ENCODE results near the gene CCL4.
"Not testable (repeated sequence)": the region's sequence is repeated elsewhere in the genome, so short reads cannot be mapped to it uniquely, and the experiment has no call there.

CCL4 gene

DNA sequence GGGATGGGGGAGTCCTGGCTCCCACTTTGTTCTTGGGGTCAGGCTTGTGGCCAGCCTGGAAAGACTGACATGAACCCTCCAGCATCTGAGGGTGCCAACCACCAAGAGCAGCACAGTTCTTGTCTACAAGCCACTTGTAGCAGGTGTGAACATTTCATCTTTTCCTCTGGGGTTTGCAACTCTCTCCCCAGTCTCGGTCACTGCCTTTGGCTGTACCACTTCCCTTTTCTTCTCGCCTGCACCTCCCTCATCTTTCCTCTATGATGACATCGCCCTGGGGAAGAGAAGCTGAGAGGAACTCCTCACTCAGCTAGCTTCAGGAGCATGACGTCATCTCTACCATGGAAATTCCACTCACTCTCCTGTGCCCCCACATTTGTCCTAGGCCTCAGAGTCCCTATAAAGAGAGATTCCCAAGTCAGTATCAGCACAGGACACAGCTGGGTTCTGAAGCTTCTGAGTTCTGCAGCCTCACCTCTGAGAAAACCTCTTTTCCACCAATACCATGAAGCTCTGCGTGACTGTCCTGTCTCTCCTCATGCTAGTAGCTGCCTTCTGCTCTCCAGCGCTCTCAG, at the start of gene CCL4:
Gene CCL4, plus strand, starts transcription at position 427 of the 575 bp plus-strand sequence. Its CDS starts 79 bp downstream, at position 506.
- DNase-seq, result not testable (repeated sequence)

DNA sequence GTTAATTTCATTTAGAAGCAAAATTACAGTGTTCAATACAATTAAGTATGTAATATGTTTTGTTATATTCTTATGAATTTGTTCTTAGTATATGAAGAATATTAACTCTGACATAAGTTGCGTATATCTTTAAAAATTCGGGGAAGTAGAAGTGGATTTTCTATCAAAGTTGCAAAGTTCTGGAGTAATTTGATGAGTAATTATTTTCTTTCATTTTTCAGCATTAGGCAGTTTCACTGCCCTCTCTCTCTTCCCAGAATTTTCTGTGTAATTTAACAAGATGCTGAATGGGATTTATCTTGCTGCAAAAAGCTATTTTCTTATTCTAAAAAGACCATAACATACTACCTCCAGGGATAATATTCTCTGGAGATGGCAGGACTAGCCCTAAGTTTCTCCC, 48.5 kb upstream of the CCL4 start:
- DNase-seq, result no peak

DNA sequence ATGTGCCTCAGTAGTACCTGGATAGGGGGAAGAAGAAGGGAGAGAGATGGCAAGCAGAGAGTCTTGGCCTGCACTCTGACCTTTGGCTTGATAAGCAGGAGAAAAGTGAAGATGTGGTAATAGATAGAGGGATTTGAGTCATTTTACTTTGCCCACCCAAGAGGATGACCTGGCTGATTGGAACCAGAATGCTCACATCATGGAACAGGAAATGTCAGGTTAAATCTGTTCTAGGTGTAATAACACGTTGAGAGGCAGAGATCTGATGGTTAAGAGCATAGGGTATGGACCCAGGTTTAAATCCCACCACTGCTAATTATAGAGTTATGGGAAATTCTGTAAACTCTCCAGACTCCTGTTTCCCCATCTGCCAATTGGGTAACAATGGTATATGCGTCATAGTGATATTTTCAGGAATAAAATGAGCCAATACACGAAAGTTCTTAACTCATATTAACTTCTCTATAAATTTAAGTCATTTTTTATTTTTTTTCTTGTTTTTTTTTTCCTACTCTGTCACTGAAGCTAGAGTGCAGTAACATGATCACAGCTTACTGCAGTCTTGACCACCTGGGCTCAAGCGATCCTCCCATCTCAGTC, 47.6 kb upstream of the CCL4 start:
- no peak for DNase-seq

DNA sequence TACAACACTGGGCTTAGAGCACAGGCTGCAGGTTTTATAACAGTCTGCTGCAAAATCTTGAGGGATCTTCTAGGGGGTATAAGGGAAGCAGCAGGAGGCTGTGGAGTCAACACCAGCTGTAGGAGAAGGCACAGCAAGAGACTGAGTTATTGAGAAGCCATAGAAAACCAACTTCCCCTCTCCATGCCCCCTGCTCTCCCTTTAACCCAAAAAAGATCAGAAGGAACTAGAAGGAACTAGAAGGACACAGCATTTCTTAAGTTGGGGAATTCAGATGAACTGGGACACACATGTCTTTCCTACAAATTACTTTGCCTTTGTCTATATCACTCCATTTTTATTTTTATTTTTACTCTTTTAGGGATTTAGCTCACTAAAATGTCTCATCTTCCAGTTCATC, 45.7 kb upstream of the CCL4 start:
- no peak for DNase-seq

DNA sequence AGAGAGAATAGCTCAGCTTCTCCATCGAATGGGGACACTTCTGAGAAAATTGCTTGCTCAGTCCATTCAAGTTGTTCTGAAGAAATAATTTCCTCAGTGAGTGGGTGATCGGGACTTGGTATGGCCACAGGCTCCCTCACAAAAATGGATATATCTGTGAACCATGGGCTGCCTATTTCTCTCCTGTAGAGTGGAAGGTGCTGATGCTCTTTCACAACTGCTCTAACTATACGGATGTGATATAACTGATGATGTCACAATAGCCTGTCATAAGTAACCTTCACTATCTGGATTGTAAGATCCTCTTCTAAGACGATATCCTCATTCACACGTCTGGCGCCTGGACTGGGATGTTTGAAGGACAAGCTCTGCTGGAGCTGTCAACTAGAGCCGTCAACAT, 44.2 kb upstream of the CCL4 start:
- DNase-seq, result no peak

DNA sequence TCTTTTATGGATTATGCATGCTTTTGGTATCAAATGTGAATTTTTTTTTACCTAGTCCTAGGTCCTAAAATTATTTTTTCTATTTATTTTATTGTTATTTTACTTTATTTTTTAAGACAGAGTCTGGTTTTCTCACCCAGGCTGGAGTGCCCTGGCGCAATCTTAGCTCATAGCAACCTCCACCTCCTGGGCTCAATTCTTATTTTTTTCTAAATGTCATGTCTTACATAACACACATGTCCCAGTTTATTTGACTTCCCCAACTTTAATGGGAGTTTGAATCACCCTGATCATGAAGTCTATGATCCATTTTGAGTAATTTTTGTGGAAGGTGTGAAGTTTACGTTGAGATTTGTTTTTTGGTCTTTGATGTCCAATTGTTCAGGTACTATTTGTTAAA, 42.8 kb upstream of the CCL4 start:
- no peak for DNase-seq

DNA sequence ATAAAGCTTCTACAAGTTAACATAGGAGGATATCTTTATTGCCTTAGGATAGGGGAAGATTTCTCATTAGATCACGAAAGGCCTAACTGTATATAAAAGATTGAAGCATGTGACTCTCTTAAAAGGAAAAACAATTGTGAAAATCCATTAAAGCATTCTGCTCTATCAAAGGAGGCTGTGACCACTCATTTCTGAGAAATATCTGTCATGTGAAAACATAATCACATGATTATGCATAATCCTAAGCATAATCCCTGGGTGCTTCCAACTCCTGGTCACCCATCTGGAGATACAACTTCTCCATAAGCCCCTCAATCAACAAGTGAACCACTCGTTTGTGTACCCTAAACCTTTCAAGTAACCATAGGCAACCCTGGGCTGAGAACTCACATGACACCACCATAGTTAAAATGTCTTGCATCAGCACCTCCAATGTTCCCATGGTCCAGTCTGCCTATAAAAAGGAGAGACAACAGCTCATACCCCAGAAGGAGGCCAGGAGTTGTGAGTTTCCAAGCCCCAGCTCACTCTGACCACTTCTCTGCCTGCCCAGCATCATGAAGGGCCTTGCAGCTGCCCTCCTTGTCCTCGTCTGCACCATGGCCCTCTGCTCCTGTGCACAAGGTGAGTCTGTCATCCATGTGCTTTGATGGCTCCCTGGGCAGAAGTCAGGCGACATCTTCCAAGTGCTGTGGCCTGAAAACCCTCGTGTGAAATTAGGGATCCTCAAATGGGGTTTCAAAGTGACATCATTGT, 39.7 kb upstream of the CCL4 start, which contains the start of gene CCL18:
Gene CCL18, plus strand, starts transcription at position 487 of the 756 bp plus-strand sequence. Its CDS starts 71 bp downstream, at position 558.
- no peak for DNase-seq

DNA sequence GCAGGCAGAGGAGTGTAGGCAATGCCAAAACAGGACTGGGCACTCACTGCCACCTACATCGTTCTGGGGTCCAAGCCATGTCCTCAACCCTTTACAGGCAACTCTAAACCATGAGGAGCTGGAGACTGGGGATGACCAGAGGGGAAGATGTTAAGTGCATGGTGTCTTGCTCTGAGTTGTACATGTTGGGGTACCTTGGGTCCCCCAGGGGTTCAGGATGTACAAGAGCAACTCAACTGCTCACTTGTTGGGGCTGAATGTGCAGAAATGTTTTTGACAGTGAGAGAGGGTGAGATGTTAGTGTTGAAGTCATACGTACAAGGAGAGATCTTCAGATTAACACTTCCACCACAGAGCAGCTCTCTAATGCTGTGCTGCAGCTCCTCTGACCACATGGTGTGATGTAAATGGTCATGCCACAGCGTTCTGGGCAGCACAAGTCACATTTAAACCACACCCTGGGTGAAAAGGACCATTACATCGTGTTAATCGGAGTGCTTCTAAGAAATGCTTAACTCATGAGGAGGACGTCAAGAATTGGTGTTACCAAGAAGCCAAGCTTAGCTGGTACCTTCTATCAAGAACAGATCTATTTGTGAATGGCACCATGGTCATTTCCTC, 37.2 kb upstream of the CCL4 start:
- no peak for DNase-seq

DNA sequence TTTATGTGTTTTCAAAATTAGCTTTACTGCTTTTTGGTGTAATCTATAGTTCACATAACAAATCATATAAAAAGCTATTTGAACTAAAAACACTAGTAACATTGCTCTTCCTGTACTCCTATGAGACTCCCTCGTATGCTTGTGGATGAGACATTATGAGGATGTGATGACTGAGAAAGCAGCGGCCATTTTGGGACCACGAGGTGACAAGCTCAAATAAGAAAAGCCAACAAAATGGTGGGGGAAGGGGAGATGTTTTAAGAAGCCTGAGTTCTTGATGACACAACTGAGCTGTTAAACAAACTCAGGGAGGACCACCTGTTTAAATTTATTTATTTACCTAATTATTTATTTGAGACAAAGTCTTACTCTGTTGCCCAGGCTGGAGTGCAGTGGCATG, 35.1 kb upstream of the CCL4 start:
- no peak for DNase-seq

DNA sequence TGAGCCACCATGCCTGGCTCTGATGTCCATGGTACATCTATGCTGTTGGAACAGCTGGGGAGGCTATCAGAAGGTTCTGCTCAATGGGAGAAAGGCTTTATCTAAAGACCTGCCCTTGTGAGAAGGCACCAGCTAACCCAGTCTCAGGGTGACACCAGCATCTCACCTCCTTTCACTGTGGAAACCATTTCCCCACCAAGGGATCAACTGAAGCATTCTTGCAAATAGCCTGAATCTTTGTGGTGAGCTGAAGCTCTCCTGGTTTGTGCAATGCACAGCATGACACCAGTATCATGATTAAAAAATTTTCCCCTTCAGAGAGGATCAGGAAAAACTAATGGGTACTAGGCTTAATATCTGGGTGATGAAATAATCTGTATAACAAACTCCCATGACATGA, 34.5 kb upstream of the CCL4 start:
- DNase-seq, result no peak

DNA sequence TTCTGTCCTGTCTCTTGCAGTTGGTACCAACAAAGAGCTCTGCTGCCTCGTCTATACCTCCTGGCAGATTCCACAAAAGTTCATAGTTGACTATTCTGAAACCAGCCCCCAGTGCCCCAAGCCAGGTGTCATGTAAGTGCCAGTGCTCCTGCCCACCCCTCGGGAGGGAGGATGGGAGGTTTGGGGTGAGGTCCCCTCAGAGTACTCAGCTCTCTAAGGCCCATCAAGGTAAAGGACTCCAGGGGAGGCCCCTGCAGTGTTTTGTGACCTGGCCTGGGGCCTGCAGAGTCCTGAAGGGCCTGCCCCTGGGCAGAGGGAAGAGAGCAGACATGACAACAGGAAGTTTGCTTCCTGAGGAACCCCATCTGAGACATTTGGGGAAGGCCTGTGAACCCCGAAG, 33.2 kb upstream of the CCL4 start:
- no peak for DNase-seq

DNA sequence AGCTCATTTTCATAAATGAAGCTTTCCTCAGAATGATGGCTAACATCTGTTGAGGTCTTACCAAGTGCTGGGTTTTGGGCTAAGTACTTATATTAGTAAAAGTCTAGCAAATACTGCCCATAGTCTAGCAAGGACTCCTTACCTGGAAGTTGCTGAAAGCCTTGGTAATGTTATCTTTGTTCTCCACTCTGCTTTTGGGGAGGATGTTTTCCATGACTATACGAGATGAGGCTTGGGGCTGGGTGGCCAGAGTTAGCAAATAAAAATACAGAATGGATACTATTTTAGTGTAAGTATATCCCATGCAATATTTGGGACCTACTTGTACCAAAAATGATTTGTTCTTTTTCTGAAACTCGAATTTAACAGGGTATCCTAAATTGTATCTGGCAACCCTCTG, 31.9 kb upstream of the CCL4 start:
- no peak for DNase-seq

DNA sequence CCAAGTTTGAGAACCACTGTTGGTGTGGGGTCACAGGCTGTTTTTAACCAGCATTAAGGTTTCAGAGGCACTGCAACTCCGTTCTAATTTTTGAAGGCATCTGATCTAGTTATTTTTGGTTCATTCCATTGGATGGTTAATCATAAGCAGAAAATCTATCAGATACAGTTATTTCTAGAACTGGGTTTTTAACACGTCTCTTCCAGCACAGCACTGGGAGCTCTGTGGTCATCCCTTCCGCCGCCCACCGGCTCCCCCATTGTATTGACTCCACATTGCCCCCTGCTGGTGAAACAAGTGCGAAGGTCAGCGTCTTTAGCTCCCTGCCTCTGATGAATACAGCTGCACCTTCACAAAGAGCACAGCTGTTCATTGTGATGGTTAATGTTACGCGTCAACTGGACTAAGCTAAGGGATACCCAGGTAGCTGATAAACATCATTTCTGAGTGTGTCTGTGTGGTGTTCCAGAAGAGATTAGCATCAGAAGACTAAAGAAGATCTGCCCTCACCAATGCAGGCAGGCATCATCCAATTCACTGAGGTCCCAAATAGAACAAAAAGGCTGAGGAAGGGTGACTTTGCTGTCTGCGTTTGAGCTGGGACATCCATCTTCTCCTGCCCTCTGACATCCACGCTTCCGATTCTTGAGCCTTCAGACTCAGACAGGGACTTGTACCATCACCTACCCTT, 31.1 kb upstream of the CCL4 start:
- DNase-seq, result peak; percentile 2

DNA sequence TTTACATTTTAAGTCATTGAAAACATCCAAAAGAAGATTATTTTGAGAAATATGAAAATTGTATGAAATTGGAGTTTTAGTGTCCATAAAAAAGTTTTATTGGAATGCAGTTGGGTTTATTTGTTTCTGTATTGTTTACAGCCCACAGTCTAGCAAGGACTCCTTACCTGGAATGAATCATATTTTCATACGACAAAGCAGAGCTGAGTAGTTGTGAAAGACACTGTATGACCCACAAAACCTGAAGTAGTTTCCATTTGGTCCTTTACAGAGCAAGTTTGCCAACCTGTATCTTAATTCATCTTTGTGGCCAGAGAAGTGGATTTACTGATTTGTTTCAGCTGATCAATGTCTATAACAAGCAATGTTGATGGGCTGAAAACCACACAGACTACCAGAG, 29.3 kb upstream of the CCL4 start:
- DNase-seq, result no peak

DNA sequence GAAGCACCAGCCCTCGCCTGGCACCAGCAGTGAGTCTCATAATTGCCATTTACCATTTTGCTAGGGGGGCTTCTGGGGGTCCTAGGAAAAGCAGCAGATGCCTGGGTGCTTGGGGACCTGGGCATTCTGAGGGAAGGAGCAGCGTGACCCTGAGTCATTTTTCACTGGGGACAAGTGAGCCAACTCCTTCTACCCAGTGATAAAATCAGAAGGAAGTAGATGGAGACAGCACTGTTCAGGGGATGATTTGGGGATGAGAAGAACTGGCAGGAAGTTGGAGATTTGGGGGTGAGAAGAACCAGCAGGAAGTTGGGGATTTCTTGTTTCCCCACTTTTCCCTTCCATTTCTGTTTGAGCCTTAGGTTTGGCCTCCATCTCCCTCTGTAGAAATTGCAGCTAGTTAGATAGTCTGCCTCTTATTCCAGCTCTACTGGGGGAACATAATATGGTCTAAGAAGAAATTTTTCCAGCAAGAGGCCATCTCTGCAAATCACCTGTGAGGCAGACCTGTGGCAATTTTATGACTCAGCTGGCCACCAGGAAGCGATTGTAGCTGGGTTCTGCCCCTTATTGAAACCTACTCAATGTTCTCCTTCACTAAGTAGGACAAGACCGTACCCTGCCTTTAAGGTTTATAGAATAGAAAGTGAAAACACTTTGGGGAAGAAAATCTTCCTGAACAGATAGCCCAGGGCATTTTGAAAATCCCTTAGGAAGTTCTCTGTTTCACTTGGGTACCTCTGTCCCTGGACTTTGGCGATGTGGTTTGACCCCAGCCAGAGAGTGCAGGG, 21.8 kb upstream of the CCL4 start:
- DNase-seq, result not testable (repeated sequence)

DNA sequence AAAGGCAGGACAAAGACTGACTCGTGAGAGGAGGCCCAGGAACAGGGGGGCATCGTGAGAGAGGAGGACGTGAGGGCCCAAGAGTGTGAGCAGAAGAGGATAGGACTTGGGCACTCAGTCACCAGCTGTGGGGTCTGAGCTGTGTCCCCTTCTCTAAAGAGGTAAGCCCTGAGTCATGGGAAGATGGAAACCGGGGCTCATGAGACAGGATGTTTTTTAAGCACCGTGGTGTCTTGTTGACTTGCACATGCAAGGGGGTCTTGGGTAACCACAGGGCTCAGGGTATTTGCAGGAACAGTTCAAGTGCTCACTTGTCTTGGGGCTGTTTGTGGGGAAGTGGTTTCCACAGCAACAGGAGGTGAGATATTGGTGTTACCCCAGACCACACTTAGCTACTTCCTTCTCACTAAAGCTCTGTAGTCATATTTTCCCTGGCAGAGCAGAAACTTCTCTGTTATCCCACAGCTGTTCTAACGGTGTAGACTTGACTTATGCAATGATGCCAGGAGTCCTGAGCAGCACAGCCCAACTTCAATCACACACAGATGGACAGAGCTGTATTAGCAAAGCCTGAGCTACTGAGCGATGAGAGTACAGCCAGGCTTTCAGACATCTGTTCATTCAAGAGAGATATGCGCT, 21.0 kb upstream of the CCL4 start:
- not testable (repeated sequence) for DNase-seq

DNA sequence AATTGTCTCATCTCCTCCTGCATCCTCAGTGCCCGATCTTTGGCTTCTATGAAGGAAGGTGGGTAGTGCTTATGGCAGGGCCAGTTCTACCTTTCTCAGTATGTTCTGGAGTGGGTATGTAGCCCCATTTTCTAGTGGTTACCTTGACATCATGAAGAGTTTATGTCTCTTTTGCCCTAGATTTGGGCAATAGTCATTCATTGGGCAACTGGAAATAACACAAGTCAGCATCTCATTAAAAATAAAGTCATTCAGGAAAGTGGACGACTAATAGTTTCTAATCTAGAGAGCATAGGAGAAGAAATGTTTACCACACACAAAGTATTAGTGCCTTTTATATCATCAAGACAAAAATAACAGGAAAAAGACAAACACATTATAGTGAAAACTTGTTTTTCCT, 19.9 kb upstream of the CCL4 start:
- not testable (repeated sequence) for DNase-seq

DNA sequence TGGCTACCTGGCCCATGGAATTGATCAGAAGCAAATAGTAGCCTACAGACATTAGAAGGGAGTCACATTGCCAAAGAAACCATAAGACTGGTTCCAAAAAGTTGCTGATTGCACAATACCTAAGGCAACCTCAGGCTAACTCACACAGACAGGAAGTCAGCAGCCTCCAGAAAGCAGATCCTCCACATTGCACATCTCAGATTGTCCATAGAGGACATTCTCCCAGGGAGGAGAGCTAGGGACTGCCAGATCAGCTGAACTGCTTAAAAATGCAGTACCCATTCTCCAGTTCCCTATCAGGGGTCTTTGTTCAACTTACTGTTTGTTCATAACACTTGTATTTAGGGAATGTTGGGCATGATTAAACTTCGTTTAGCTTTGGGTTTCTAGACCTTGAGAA, 17.9 kb upstream of the CCL4 start:
- no peak for DNase-seq

DNA sequence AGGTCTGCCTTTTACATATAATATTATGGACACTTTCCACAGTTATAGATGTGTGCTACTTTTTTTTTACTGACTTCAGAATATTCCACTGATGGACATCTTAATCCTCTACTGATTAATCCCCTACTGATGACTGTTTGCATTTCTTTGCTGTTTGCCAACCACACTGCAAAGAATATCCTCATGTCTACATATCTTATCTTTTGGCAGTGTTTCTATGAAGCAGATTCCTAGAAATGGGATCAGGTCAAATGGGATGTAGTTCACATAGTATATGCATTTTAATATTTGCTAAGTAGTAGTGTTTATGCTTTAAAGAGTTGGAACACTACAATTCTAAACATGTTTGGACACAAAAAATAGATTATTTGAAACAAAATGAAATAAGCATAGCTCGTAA, 16.8 kb upstream of the CCL4 start:
- DNase-seq, result no peak

DNA sequence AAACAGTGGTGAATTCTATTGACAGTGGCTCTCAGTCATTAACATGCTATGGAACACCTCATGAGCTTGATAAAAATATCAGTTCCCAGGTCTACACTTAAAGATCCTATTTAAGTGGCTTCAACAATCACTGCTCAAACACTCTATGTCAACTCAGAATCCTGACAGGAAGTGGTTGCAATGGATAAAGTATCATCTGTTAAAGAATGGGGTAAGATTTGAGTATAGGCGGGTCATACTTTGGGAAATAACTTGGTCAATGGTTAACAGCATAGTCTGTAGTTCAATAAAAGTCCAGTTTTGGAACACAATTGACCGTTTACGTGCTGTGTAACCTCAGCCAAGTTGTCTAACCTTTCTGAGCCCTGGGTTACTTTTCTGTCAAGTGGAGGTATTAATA, 16.2 kb upstream of the CCL4 start:
- DNase-seq, result not testable (repeated sequence)

DNA sequence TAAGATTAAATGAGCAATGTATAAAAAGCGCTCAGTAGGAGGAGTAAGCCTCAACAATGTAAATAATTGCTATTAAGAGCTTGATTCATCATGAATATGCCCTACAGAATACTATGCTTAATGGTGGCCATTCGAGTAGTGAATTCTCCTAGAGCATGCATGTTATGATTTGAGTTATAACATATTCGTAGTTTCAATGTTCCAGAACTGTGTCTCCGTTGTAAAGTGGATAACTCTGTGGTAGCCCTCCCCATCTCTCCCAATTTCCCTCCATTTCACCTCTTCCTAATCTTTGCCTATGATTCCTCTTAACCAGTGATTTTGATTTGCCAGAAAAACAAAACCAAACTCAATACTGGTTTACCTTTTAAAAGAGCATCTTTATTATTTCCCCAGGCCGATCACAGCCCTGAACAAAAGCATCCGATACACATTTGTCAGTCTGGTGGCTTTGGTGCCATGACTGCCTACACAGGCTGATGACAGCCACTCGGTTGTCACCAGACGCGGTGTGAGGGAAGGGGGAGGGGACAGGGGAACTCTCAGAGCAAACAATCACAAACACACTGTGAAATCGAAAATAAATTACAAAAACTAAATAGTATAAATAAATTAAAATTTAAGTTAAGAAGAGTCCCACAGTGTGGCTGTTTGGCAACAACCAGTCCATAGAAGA, 15.6 kb upstream of the CCL4 start:
- not testable (repeated sequence) for DNase-seq
